DOHH2 (cell line): ENCODE data around the gene UPK1B.
"Not testable (repeated sequence)": the region's sequence is repeated elsewhere in the genome, so short reads cannot be mapped to it uniquely, and the experiment has no call there.

ENCODE experiments used
- H3F3A ChIP-seq: fragments of 200-600 bp; sonication (generic), shearing (Covaris generic); 2 replicates; pipeline ENCODE4 v1.6.0; 2016; ENCODE audit warnings: antibody characterized with exemption, mild to moderate bottlenecking; ENCODE audit not compliant: control insufficient read depth, insufficient read depth
- H3K27ac ChIP-seq: fragments of 200-600 bp; sonication (generic); 2 replicates; pipeline ENCODE4 v1.5.1; 2014; ENCODE audit warnings: low read depth, mild to moderate bottlenecking, low read length, moderate library complexity
- H3K27me3 ChIP-seq: fragments of 200-600 bp; sonication (generic); 2 replicates; pipeline ENCODE4 v1.6.1; 2014; ENCODE audit warnings: mild to moderate bottlenecking, low read length, mixed read lengths; ENCODE audit not compliant: control insufficient read depth
- H3K36me3 ChIP-seq: fragments of 200-600 bp; sonication (generic); 2 replicates; pipeline ENCODE4 v1.6.1; 2014; ENCODE audit warnings: mild to moderate bottlenecking, low read length, moderate library complexity, mixed read lengths; ENCODE audit not compliant: control insufficient read depth
- H3K4me1 ChIP-seq: fragments of 200-600 bp; sonication (generic); 2 replicates; pipeline ENCODE4 v1.6.1; 2014; ENCODE audit warnings: mild to moderate bottlenecking, low read length, mixed read lengths; ENCODE audit not compliant: control insufficient read depth
- H3K4me2 ChIP-seq: fragments of 200-600 bp; sonication (generic); 2 replicates; pipeline ENCODE4 v1.6.0; 2014; ENCODE audit warnings: mild to moderate bottlenecking, low read length, moderate library complexity
- H3K4me3 ChIP-seq: fragments of 200-600 bp; sonication (generic); 2 replicates; pipeline ENCODE4 v1.5.1; 2014; ENCODE audit warnings: mild to moderate bottlenecking, low read length, mixed read lengths
- H3K79me2 ChIP-seq: fragments of 200-600 bp; sonication (generic); 2 replicates; pipeline ENCODE4 v1.6.1; 2014; ENCODE audit warnings: mild to moderate bottlenecking, low read length, mixed read lengths; ENCODE audit not compliant: control insufficient read depth
- H3K9me2 ChIP-seq: fragments of 200-600 bp; sonication (generic); replicated peaks from 2 replicates; pipeline ENCODE4 v1.6.1; 2014; ENCODE audit warnings: mild to moderate bottlenecking, low read length, mixed read lengths; ENCODE audit not compliant: control insufficient read depth
- H3K9me3 ChIP-seq: fragments of 200-600 bp; sonication (generic); 2 replicates; pipeline ENCODE4 v1.6.1; 2014; ENCODE audit warnings: antibody characterized with exemption, low read length, mixed read lengths; ENCODE audit not compliant: control insufficient read depth, insufficient read depth
- H4K20me1 ChIP-seq: fragments of 200-600 bp; sonication (generic); 2 replicates; pipeline ENCODE4 v1.6.0; 2014; ENCODE audit warnings: low read depth, mild to moderate bottlenecking, antibody characterized with exemption, low read length, moderate library complexity; ENCODE audit not compliant: control insufficient read depth, insufficient read depth
- CTCF ChIP-seq: fragments of 200-600 bp; sonication (generic); IDR thresholded peaks from one replicate; pipeline ENCODE4 v1.5.1; 2014; ENCODE audit warnings: antibody characterized with exemption, mild to moderate bottlenecking, low read depth, low read length; ENCODE audit not compliant: poor library complexity, severe bottlenecking
- EZH2phosphoT487 ChIP-seq: fragments of 200-600 bp; sonication (generic); IDR thresholded peaks from 2 replicates; pipeline ENCODE4 v1.6.1; 2017; ENCODE audit warnings: borderline replicate concordance, mild to moderate bottlenecking, antibody characterized with exemption, low read length, moderate library complexity, mixed read lengths

UPK1B gene

GRCh38 chr3:119240591-119241434, 67.4 kb downstream of the UPK1B start, which contains the start of gene B4GALT4:
Gene B4GALT4 (minus strand): TSS chr3:119240878. CDS start chr3:119230099, 10,779 bp downstream.
- H3K4me3 ChIP-seq = peak within 1 kb of the TSS; percentile 79
- H3K9me2 ChIP-seq = no peaks in the 10 kb centered on the region
- H3K79me2 ChIP-seq = peaks cover 33% of the 10 kb centered on the region
- no peaks in the 10 kb centered on the region for H3K27me3 ChIP-seq
- H3K9me3 ChIP-seq = no peaks in the 10 kb centered on the region
- no peaks in the 10 kb centered on the region for H4K20me1 ChIP-seq
- H3K4me1 ChIP-seq = peaks cover 24% of the 10 kb centered on the region
- H3F3A ChIP-seq = peaks cover 6% of the 10 kb centered on the region
- H3K36me3 ChIP-seq = peaks cover 14% of the 10 kb centered on the region
- H3K27ac ChIP-seq = 0 out of 2 replicates have a peak within 1 kb of the TSS, but pooled peaks have one; percentile 6
- H3K4me2 ChIP-seq = peak within 1 kb of the TSS; percentile 84
- TF ChIP-seq EZH2phosphoT487 (no peak), CTCF (no peak)

- H3K36me3 ChIP-seq, H3K27me3 ChIP-seq, H3K27ac ChIP-seq, H3K4me3 ChIP-seq, H3K9me3 ChIP-seq, H3F3A ChIP-seq, H3K9me2 ChIP-seq, H3K4me2 ChIP-seq, H4K20me1 ChIP-seq: not testable (repeated sequence)
- peaks cover 29% of the 10 kb centered on the region for H3K79me2 ChIP-seq
- H3K4me1 ChIP-seq = peaks cover 24% of the 10 kb centered on the region
These were observed 69.1 kb downstream of the UPK1B start for GRCh38 chr3:119242387-119243057.

- not testable (repeated sequence) for H3F3A ChIP-seq, H3K27me3 ChIP-seq, H3K4me3 ChIP-seq, H3K9me3 ChIP-seq, H3K4me2 ChIP-seq, H3K9me2 ChIP-seq, H3K36me3 ChIP-seq, H3K27ac ChIP-seq, H4K20me1 ChIP-seq
- H3K79me2 ChIP-seq = peaks cover 25% of the 10 kb centered on the region
- H3K4me1 ChIP-seq = peaks cover 24% of the 10 kb centered on the region
These were observed 69.7 kb downstream of the UPK1B start for GRCh38 chr3:119243058-119243529.

- no peaks in the 10 kb centered on the region for H3K9me3 ChIP-seq
- TF ChIP-seq EZH2phosphoT487 (no peak), CTCF (no peak)
- no peaks in the 10 kb centered on the region for H3K27me3 ChIP-seq
- peaks cover 24% of the 10 kb centered on the region for H3K4me1 ChIP-seq
- no peaks in the 10 kb centered on the region for H4K20me1 ChIP-seq
- H3K27ac ChIP-seq = no peak overlapping the region
- no peak overlapping the region for H3K4me3 ChIP-seq
- no peaks in the 10 kb centered on the region; the same call in 1 of the 2 replicates for H3K36me3 ChIP-seq
- H3K9me2 ChIP-seq = no peaks in the 10 kb centered on the region
- peaks cover 4% of the 10 kb centered on the region for H3F3A ChIP-seq
- no peak overlapping the region for H3K4me2 ChIP-seq
- H3K79me2 ChIP-seq = peaks cover 20% of the 10 kb centered on the region
These were observed 70.3 kb downstream of the UPK1B start for GRCh38 chr3:119243712-119244111.
